ENCODE data around the gene BRD3OS.
"Not testable (repeated sequence)": the region's sequence is repeated elsewhere in the genome, so short reads cannot be mapped to it uniquely, and the experiment has no call there.

Gene BRD3OS

GRCh38 chr9:134066526-134066912 is 41.2 kb downstream of the BRD3OS start:
- DNase-seq = peak; percentile 30

GRCh38 chr9:134066913-134067851 is 41.9 kb downstream of the BRD3OS start:
- DNase-seq = no peak

GRCh38 chr9:134067904-134068743 is 42.8 kb downstream of the BRD3OS start, which contains the start of gene BRD3:
TSS of gene BRD3 (minus strand) at chr9:134068026. CDS start at chr9:134053477, 14,549 bp downstream.
- DNase-seq = peak; percentile 71

GRCh38 chr9:134068744-134069479 is 43.6 kb downstream of the BRD3OS start:
- no peak for DNase-seq

GRCh38 chr9:134069480-134070399 is 44.5 kb downstream of the BRD3OS start:
- no peak for DNase-seq

GRCh38 chr9:134071149-134071548 is 45.9 kb downstream of the BRD3OS start:
- DNase-seq = no peak

- DNase-seq = not testable (repeated sequence)
Measured at GRCh38 chr9:134072683-134073082, 47.4 kb downstream of the BRD3OS start.

GRCh38 chr9:134073500-134073899 is 48.2 kb downstream of the BRD3OS start:
- no peak for DNase-seq

- DNase-seq = not testable (repeated sequence)
Measured at GRCh38 chr9:134075689-134076088, 50.4 kb downstream of the BRD3OS start.

GRCh38 chr9:134076644-134077043 is 51.4 kb downstream of the BRD3OS start:
- no peak for DNase-seq
